ENCODE data around the gene IL17C. TPM values are rescaled to one million over a fixed set of nuclear protein-coding genes. Genes with fewer than 3 reads are reported as not detected.

The IL17C gene
- total RNA-seq, 2 experiments from 2014 or later: 0.86 TPM; not detected in 1

DNA sequence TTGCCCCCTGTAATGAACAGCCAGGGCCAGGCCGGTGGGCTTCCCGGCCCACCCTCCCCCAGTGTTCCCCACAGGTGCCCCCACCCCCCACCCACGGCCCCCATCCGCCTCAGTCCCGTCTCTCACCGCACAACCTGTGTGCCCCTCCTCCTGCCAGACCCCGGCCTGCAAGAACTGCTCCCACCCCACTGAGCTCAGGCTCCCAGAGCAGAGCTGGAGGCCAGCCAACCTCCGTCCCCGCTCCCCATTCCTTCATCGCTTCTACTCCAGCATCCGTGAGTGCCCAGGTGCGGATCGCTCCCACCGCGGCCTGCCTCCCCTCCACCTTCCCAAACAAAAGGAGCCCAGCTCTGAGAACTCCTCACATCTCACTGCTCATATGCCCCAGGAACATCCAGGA is 20.3 kb downstream of the IL17C start:
- no peaks in the 10 kb centered on the region for H3K9me2 ChIP-seq (ENCODE audit: insufficient read depth, low read length)
- H4K20me1 ChIP-seq (ENCODE audit: insufficient read depth, low read length): no peaks in the 10 kb centered on the region
- H3K4me2 ChIP-seq (ENCODE audit: low read length): no peak overlapping the region
- no peak overlapping the region for H2AFZ ChIP-seq (ENCODE audit: low read length)
- H3K9me3 ChIP-seq (ENCODE audit: low read length): no peaks in the 10 kb centered on the region
- DNase-seq (ENCODE audit: low spot score): no peak
- H3K4me1 ChIP-seq (ENCODE audit: insufficient read depth, low read length, poor library complexity, severe bottlenecking): peaks cover 9% of the 10 kb centered on the region
- H3K27ac ChIP-seq (ENCODE audit: low read depth, low read length, poor library complexity, severe bottlenecking): no peak overlapping the region
- peaks cover 33% of the 10 kb centered on the region; the same call in 1 of the 2 replicates for H3K36me3 ChIP-seq (ENCODE audit: insufficient read depth, low read length)
- ChIA-PET CTCF (ENCODE audit: unreplicated experiment) (no interaction called here), POLR2A (no interaction called here)
- H3K4me3 ChIP-seq (ENCODE audit: low read depth, low read length, poor library complexity, severe bottlenecking): no peak overlapping the region
- no TSS peak for BruUV-seq (replicated peaks)
- peaks cover 33% of the 10 kb centered on the region; the same call in 1 of the 2 replicates for H3K79me2 ChIP-seq (ENCODE audit: insufficient read depth, low read depth, low read length)
- TF ChIP-seq EZH2phosphoT487 (IDR thresholded peaks at IDR 0.05; ENCODE audit: borderline replicate concordance, low read depth, low read length): no peak
- TF ChIP-seq, protein P1, sequence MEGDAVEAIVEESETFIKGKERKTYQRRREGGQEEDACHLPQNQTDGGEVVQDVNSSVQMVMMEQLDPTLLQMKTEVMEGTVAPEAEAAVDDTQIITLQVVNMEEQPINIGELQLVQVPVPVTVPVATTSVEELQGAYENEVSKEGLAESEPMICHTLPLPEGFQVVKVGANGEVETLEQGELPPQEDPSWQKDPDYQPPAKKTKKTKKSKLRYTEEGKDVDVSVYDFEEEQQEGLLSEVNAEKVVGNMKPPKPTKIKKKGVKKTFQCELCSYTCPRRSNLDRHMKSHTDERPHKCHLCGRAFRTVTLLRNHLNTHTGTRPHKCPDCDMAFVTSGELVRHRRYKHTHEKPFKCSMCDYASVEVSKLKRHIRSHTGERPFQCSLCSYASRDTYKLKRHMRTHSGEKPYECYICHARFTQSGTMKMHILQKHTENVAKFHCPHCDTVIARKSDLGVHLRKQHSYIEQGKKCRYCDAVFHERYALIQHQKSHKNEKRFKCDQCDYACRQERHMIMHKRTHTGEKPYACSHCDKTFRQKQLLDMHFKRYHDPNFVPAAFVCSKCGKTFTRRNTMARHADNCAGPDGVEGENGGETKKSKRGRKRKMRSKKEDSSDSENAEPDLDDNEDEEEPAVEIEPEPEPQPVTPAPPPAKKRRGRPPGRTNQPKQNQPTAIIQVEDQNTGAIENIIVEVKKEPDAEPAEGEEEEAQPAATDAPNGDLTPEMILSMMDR (conservative IDR thresholded peaks at IDR 0.05; ENCODE audit: low read length): no peak
- intact Hi-C loops (cut with micrococcal nuclease; ENCODE audit: unreplicated experiment): no loop called here

DNA sequence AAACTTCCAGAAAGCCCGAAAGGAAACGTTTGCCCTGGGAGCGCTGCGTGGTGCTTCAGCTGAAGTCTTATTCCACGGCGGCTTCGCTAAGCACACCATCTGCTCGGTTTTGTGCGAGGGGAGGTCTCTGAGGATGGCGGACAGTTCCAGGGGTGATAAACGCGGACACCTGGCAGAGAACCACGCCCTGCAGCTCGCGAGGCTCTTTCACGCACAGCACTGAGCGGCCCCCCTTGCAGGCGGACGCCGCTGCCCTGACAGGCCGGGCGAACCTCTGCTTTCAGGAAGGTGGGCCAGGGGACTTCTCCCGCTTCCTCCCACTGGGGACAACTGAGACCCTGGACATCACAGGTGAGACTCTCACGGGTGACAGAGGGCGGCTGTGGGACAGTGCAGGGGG is 20.8 kb downstream of the IL17C start:
- intact Hi-C loops (cut with micrococcal nuclease; ENCODE audit: unreplicated experiment): no loop called here
- ChIA-PET POLR2A (no interaction called here), CTCF (ENCODE audit: unreplicated experiment) (interaction anchor here (0.6 kb wide), 1 partner anchor 69 kb away, joined by 3 read pairs; no protein-coding TSS in a partner anchor)
- H2AFZ ChIP-seq (ENCODE audit: low read length): no peak overlapping the region
- H3K27ac ChIP-seq (ENCODE audit: low read depth, low read length, poor library complexity, severe bottlenecking): no peak overlapping the region
- no peaks in the 10 kb centered on the region for H3K9me3 ChIP-seq (ENCODE audit: low read length)
- H3K4me1 ChIP-seq (ENCODE audit: insufficient read depth, low read length, poor library complexity, severe bottlenecking): peaks cover 12% of the 10 kb centered on the region
- no peaks in the 10 kb centered on the region for H4K20me1 ChIP-seq (ENCODE audit: insufficient read depth, low read length)
- H3K4me3 ChIP-seq (ENCODE audit: low read depth, low read length, poor library complexity, severe bottlenecking): no peak overlapping the region
- no TSS peak for BruUV-seq (replicated peaks)
- H3K9me2 ChIP-seq (ENCODE audit: insufficient read depth, low read length): no peaks in the 10 kb centered on the region
- TF ChIP-seq, protein P1 (conservative IDR thresholded peaks at IDR 0.05; ENCODE audit: low read length): no peak
- TF ChIP-seq EZH2phosphoT487 (IDR thresholded peaks at IDR 0.05; ENCODE audit: borderline replicate concordance, low read depth, low read length): no peak
- H3K79me2 ChIP-seq (ENCODE audit: insufficient read depth, low read depth, low read length): peaks cover 37% of the 10 kb centered on the region; the same call in 1 of the 2 replicates
- H3K4me2 ChIP-seq (ENCODE audit: low read length): no peak overlapping the region
- no peak for DNase-seq (ENCODE audit: low spot score)
- peaks cover 33% of the 10 kb centered on the region; the same call in 1 of the 2 replicates for H3K36me3 ChIP-seq (ENCODE audit: insufficient read depth, low read length)

DNA sequence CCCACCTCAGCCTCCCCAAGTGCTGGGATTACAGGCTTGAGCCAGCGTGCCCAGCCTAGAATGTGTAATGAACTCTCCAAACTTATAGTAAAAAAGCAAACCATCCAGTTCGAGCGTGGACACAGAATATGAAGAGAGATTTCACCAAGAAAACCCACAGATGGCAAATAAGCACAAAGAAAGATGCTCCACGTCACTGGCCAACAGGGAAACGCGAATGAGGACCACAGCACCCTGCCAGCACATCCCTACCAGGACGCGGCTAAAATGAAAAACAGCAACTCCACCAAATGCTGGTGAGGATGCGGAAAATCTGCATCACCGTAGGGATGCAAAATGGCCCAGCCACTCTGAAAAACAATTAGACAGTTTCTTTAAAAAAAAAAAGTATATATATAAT is 23.1 kb downstream of the IL17C start:
- ChIA-PET CTCF (ENCODE audit: unreplicated experiment) (no interaction called here), POLR2A (no interaction called here)
- Histone ChIP-seq H3K4me2 (ENCODE audit: low read length) (peak overlapping the region; percentile 83), H3K79me2 (ENCODE audit: insufficient read depth, low read depth, low read length) (peaks cover 37% of the 10 kb centered on the region; the same call in 1 of the 2 replicates), H4K20me1 (ENCODE audit: insufficient read depth, low read length) (no peaks in the 10 kb centered on the region), H3K4me3 (ENCODE audit: low read depth, low read length, poor library complexity, severe bottlenecking) (peak overlapping the region; percentile 86), H3K4me1 (ENCODE audit: insufficient read depth, low read length, poor library complexity, severe bottlenecking) (peaks cover 31% of the 10 kb centered on the region), H2AFZ (ENCODE audit: low read length) (no peak overlapping the region), H3K9me3 (ENCODE audit: low read length) (no peaks in the 10 kb centered on the region), H3K9me2 (ENCODE audit: insufficient read depth, low read length) (no peaks in the 10 kb centered on the region), H3K27ac (ENCODE audit: low read depth, low read length, poor library complexity, severe bottlenecking) (peak overlapping the region; percentile 55), H3K36me3 (ENCODE audit: insufficient read depth, low read length) (peaks cover 24% of the 10 kb centered on the region; the same call in 1 of the 2 replicates)
- intact Hi-C loops (cut with micrococcal nuclease; ENCODE audit: unreplicated experiment): loop anchor here (5.0 to 10.0 kb wide), 3 partner anchors 121 to 207 kb away; partner anchors contain the start of genes CDT1 and ZFPM1
- no peak for TF ChIP-seq EZH2phosphoT487 (IDR thresholded peaks at IDR 0.05; ENCODE audit: borderline replicate concordance, low read depth, low read length)
- TF ChIP-seq, protein P1 (conservative IDR thresholded peaks at IDR 0.05; ENCODE audit: low read length): no peak
- no TSS peak for BruUV-seq (replicated peaks)
- no peak for DNase-seq (ENCODE audit: low spot score)
